ENCODE results near the gene HAUS7. TPM values are rescaled to one million over a fixed set of nuclear protein-coding genes. Genes with fewer than 3 reads are reported as not detected.

Gene HAUS7
- total RNA-seq = 23.0 TPM
- long read RNA-seq, transcript HAUS7-202 (10 exons, 1,363 nt) = major isoform, 22 of 24 reads
- long read RNA-seq, partial matches to known transcripts = 0 of 24 reads
- long read RNA-seq, other reads (novel, unspliced or antisense) = 2 of 24 reads

GRCh38 chrX:153470411-153471363 is at the start of gene HAUS7:
TSS of gene HAUS7 (minus strand) at chrX:153470576. CDS start at chrX:153470557, 19 bp downstream.
- peak; percentile 70 for TF ChIP-seq CTCF (IDR thresholded peaks at IDR 0.05)
- Histone ChIP-seq H3K4me1 (no peaks in the 10 kb centered on the region), H3K27ac (peak within 1 kb of the TSS; percentile 78), H3K4me3 (peak within 1 kb of the TSS; percentile 63), H3K27me3 (no peaks in the 10 kb centered on the region), H3K9me3 (no peaks in the 10 kb centered on the region), H3K36me3 (no peaks in the 10 kb centered on the region)
- ATAC-seq (peak; percentile 96), DNase-seq (peak; percentile 93)
- intact Hi-C loops (cut with DNase I) = no loop called here

GRCh38 chrX:153519569-153520286 is 49.4 kb upstream of the HAUS7 start:
- ATAC-seq = no peak
- H3K4me3 ChIP-seq = no peak overlapping the region
- intact Hi-C loops (cut with DNase I) = no loop called here
- H3K27me3 ChIP-seq = peaks cover 2% of the 10 kb centered on the region
- no peak for TF ChIP-seq CTCF (IDR thresholded peaks at IDR 0.05)
- no peaks in the 10 kb centered on the region for H3K4me1 ChIP-seq
- H3K9me3 ChIP-seq = no peaks in the 10 kb centered on the region
- no peak for DNase-seq
- no peak overlapping the region for H3K27ac ChIP-seq
- H3K36me3 ChIP-seq = no peaks in the 10 kb centered on the region

- DNase-seq (no peak), ATAC-seq (no peak)
- intact Hi-C loops (cut with DNase I) = no loop called here
- Histone ChIP-seq H3K27ac (no peak overlapping the region), H3K36me3 (no peaks in the 10 kb centered on the region), H3K9me3 (no peaks in the 10 kb centered on the region), H3K4me1 (no peaks in the 10 kb centered on the region), H3K4me3 (no peak overlapping the region), H3K27me3 (peaks cover 2% of the 10 kb centered on the region)
- no peak for TF ChIP-seq CTCF (IDR thresholded peaks at IDR 0.05)
These were observed 47.8 kb upstream of the HAUS7 start for GRCh38 chrX:153517946-153518834.

- no peak for TF ChIP-seq CTCF (IDR thresholded peaks at IDR 0.05)
- Histone ChIP-seq H3K27me3 (peaks cover 2% of the 10 kb centered on the region), H3K27ac (no peak within 1 kb of the TSS), H3K9me3 (no peaks in the 10 kb centered on the region), H3K4me3 (no peak within 1 kb of the TSS), H3K36me3 (no peaks in the 10 kb centered on the region), H3K4me1 (no peaks in the 10 kb centered on the region)
- ATAC-seq (no peak), DNase-seq (no peak)
- intact Hi-C loops (cut with DNase I) = no loop called here
These were observed 47.0 kb upstream of the HAUS7 start, which contains the start of gene ATP2B3 for GRCh38 chrX:153517423-153517822. TSS of gene ATP2B3 (plus strand) at chrX:153517642. CDS start at chrX:153536248, 18,606 bp downstream.

GRCh38 chrX:153516073-153516472 is 45.7 kb upstream of the HAUS7 start:
- intact Hi-C loops (cut with DNase I) = no loop called here
- DNase-seq = no peak
- no peaks in the 10 kb centered on the region for H3K9me3 ChIP-seq
- no peak overlapping the region for H3K27ac ChIP-seq
- no peaks in the 10 kb centered on the region for H3K36me3 ChIP-seq
- peaks cover 2% of the 10 kb centered on the region for H3K27me3 ChIP-seq
- no peak for ATAC-seq
- no peak for TF ChIP-seq CTCF (IDR thresholded peaks at IDR 0.05)
- H3K4me3 ChIP-seq = no peak overlapping the region
- no peaks in the 10 kb centered on the region for H3K4me1 ChIP-seq
